ENCODE results near the gene IL18BP.

IL18BP gene

DNA sequence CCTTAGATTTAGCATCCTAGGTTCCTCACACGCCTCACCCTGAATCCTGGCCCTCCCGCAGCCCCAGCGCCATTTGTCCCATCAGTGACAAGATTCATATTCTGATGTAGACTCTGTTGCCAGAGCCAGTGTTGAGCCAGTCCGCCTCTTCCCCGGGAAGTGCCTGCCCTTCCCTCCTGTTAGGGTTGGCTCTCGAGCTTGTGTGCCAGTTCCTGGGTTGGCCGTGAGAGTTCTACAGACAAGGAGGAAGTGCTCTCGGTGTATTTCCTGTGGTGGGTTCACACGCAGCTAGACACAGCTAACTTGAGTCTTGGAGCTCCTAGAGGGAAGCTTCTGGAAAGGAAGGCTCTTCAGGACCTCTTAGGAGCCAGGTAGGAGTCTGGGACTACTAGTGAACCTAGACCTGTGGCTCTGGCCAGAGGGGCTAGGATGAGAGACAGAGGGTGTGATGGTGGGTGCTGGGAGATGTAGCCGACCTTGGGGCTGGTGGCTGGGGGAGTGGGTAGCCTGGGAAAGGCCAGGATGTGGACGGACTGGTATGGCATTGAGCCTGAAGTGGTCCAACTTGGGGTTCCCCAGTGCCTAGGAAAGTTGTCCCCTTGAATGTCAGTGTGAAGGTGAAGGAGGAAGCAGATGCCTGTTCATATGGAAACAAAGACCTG is at the start of gene IL18BP:
Gene IL18BP (plus strand): TSS at position 261 of the 662 bp plus-strand sequence. CDS start 1,076 bp downstream, outside the sequence.
- FAIRE-seq = no peak

DNA sequence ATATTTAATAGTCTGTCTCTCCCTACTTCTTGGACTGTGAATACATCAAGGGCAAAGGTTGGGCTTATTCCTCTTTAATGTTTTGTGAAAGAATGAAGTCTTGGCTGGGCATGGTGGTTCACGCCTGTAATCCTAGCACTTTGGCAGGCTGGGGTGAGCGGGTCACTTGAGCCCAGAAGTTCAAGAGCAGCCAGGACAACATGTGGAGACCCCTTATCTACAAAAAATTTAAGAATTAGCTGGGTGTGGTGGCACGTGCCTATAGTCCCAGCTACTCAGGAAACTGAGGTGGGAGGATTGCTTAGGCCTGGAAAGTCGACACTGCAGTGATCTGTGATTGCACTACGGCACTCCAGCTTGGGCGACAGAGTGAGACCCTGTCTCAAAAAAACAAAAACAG is 49.7 kb upstream of the IL18BP start:
- no peak for FAIRE-seq

DNA sequence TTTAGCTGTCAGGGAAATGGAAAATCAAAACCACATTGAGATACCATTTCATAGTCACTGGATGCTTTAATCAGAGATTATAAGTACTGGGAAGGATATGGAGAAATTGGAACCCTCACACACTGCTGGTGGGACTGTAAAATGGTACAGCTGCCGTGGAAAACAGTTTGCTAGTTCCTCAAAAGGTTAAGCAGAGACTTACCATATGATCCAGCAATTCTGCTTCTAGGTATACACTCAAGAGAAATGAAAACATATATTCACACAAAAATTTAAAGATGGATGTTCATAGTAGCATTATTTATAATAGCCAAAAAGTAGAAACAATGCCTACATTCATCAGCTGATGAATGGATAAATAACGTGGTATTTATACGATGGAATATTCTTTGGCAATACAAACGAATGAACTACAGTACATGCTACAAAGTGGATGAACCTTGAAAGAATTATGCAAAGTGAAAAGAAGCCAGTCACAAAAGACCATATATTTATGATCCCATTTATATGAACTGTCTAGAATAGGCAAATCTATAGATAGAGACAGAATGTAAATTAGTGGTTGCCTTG is 46.9 kb upstream of the IL18BP start:
- FAIRE-seq = no peak

DNA sequence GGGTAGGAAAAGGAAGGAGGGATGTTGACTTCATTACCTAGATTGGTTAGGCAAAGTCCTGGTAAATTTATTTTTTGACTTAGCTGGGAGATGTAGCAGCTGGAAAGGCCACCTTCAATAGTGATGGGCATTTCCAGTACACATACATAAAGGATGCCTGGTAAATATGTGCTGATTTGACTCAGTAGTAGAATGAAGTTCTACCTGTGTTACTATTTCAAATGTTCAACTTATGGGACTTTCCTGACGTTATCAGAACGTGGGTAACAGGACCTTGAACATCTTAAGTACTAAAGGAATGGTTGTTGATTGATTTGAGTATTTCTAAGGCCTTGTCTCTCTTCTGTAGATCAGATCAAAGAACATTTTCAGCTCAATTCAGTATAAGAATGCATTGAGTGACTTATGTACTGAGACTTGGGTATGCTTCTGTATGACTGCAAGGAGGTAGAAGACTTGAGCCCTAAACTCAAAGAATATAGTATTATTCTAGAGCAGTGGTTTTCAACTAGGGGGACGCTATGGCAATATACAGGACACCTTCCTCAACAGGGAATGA is 42.7 kb upstream of the IL18BP start:
- FAIRE-seq = no peak

DNA sequence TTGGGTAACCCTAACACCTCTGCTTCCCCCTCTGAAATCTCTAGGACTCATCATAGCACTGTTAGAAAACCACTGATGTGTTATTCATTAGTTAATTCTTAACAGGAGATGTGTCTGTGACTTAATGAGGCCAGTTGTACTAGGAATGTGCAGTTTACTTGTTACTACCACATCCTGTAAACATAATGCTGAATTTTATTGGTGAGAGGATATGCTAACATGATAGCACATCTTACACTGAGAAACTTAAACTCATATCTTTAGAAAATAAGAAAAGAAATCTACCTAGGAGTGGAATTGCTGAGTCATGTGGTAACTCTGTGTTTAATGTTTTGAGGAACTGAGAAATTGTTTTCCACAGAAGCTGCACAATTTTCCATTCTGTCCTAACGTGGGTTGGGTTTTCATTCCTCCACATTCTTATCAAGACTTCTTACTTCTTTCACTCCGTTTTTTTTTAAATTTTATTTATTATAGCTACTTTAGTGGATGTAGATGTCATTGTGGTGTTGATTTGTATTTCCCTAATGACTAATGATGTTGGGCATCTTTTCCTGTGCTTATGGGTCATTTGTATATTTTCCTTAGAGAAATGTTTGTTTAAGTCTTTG is 36.2 kb upstream of the IL18BP start:
- FAIRE-seq = no peak

DNA sequence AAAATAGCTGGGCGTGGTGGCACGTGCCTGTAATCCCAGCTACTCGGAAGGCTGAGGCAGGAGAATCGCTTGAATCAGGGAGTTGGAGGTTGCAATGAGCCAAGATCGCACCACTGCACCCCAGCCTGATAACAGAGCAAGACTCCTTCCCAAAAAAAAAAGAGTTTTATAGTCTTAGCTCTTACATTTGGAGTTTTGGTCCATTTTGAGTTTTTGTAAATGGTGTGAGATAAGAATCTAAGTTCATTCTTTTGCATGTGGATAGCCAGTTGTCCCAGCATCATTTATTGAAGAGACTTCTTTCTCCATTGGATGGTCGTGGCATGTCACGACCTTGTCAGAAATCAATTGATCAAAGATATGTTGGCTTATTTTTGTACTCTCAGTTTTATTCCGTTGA is 35.2 kb upstream of the IL18BP start:
- no peak for FAIRE-seq

DNA sequence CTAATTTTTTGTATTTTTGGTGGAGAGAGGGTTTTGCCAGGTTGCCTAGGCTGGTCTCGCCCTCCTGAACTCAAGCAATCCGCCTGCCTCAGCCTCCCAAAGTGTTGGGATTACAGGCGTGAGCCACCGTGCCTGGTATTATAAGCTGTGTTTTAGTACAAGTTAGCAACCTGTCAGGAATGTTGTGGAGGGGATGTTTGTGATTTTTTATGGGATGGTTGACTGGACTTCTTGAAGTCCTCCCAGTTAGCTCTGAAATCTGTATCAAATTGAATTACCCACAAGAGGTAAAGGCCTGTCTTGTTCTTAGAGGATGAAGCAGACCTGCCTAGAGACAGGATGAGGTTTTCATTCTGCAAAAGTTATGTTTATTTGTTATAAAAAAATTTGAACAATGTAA is 34.1 kb upstream of the IL18BP start:
- FAIRE-seq = no peak

DNA sequence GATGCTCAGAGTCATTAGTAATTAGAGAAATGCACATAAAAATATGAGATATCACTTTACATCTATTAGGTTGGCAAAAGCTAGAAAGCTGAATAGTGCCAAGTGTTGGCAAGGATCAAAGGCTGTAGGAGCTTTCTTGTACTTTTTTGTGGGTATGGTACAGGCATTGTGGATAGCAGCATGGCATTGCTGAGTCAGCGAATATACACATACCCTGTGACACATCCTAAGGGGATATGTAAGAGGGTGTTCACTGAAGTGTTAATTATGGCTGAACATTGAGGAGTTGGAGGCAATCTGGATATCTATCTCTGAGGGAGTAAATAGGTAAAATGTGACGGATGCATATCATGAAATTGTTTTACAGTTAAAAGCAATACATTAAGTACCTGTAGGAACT is 27.0 kb upstream of the IL18BP start:
- FAIRE-seq = no peak

DNA sequence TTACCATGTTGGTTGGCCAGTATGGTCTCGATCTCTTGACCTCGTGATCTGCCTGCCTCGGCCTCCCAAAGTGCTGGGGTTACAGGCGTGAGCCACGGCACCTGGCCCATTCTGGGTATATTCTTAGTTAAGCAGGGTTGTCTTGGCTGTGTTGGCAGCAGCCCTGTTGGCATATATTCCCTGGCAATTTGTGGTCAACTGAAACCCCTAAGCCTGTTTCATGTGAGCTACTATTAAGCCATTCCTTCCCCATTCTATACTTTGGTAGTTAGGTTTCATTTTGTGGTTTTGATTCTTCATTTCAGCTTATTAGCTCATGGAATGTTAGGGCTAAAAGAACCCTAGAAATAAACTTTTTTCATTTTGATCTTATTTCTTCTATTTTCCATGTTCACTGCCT is 22.2 kb upstream of the IL18BP start:
- FAIRE-seq = no peak

DNA sequence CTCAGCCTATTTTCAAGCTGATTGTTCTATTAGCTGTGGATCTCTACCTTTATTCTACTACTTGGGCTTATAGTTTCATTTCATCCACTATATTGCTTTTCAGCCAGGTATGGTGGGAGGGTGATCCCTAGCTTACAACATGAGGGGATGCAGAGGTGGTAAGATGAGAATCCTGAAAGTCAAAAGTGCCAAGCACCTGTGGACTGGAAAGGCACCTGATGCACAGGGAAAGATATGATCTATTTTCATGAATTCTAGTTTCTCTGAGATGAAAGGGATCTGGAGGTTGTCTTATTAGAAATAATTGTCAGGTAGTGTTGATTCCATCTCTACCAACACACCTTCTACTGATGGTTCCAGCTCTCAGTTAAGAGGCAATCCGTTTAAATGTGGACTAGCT is 21.6 kb upstream of the IL18BP start:
- no peak for FAIRE-seq

DNA sequence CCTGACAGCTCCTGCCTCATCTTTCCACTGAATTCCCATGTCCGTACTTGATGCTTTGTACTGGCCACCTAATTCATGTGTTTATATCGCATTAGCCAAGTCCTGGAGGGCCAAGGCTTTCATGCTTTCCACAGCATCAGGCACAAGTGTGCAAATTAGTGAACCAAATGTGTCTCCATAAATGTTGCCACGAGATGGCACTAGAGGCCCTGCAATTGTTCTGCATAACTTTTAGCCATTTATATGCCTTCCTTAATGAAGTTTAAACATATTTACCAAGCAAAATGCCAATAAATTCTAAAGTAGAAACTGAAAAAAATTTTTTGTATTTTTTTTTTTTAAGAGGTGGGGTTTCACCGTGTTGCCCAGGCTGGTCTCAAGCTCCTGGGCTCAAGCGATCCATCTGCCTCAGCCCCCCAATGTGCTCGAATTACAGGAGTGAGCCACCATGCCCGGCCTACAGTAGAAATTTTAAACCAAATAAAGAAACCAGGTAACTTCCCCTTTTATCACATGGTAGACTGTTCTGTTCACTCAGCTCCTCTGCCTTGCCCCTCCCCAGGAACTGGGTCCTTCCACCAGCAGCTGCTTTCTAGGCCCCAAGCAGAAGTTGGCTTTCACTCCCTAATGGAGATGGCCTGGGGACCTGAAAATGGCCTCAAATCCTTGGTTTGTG is 20.8 kb upstream of the IL18BP start:
- FAIRE-seq = peak; percentile 36

DNA sequence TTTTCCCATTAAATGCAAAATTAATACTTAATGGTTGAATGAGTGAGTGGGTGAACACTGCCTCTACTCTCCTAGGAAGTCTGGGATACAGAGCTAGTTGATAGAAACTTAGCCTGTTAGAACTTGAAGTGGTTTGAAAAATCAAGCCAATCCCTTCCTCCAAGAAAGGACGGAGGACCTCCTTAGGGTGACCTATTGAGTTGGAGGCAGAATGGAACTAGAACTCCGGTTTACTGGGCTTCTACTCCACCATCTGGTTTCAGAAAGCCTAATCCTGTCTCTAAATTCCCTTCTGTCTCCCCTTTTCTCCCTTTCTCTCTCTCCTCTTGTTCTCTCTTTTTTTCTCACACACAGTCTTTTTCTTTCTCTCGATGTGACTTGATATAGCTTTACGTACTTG is 19.6 kb upstream of the IL18BP start:
- FAIRE-seq = no peak

DNA sequence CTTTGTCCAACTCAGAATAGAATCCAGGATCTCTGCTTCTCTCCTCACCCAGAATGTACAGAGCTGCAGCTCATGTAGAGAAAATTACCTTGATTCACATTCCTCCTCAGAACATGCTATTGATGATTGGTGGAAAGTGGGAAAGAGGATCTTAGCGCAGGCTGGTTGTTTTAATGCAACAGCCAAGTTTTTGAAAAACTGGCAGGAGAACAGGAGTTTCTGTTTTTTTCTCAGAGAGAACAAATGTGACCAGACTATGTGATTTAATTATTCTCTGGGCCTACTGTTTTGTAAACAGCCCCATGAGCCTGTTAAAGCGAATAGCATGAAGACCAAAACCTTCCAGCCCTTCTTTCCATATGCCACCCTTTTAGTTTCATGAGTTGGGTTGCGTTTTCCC is 19.1 kb upstream of the IL18BP start:
- no peak for FAIRE-seq

DNA sequence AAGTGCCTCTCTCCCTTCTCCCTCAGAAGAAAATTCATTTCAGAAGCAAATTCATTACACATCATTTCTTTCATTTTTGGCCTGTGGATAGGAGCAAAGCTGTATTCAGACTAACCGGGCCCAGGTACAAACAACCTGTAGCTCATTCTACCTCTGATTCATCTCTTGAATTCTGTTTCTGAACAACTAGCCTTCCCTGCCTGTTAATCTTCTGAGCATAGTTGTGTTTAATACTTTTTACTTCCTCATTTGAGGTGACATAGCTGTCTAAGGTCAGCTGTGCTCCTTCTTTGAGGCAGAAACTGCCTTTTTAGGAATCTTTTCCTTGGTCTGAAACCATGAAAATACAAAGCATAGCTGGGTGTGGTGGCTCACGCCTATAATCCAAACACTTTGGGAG is 12.6 kb upstream of the IL18BP start:
- FAIRE-seq = no peak

DNA sequence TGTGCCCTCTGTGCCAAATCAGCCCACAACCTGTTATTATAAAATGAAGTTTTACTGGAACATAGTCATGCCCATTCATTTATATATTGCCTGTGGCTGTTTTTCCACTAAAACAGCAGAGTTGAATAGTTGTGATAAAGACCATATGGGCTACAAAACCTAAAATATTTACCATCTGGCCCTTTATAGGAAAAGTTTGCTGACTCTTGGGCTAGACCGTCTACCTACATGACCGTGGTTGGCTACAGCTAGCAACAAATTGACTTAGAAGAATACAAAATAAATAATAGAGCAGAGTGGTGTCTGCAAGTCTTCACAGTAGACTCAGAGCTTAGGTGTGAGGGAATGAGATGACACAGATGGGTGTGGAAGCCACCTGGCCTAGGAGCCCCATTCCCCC is 11.2 kb upstream of the IL18BP start:
- no peak for FAIRE-seq

DNA sequence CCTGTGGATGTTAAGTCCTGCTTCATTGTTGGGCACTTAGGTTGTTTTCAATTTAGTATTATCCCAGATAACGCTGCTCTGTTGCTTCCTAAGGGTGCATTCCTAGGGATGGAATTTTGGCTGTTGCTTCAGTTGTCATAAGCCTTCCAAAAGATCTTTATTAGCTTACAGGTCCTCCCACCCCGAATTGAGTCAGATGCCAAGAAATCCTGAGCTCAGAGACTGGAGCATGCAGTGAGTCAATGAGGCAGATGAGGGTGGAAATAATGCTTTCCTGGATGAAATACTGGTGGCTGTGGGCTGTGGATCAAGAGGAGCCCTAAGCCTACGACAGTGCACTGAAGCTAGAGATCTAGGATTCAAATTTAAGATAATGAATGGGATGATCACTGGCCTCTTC is 10.7 kb upstream of the IL18BP start:
- FAIRE-seq = no peak

DNA sequence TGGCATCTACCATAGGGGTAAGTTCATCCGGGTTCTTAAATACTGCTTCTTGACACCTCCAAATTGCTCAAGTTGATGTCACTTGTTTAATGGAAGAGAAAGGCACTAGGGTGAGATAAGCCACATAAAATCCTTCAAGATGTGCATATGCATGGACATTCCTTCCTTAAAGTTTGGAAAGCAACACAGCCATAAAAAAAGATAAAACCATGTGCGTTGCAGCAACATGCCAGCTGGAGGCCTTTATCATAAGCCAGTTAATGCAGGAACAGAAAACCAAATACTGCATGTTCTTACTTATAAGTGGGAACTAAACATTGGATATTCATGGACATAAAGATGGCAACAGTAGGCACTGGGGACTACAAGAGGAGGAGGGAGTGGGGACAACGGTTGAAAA is 8.0 kb upstream of the IL18BP start:
- no peak for FAIRE-seq

DNA sequence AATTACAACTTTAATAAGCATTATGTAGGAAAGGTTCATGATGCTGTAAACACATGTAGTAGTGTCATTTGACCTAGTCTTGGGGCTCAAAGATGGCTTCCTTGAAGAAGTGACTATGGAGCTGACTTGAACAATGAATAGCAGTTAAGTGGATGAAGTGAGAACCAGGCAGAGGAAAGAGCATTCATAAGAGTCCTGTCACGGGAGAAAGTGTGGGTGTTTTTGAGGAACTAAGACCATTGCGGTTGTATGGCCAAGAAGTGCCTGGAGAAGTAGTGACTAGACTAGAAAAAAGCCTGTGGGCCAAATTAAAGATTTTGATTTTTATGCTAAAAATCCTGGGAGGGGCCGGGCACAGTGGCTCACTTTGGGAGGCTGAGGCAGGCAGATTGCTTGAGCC is 7.2 kb upstream of the IL18BP start:
- FAIRE-seq = no peak

DNA sequence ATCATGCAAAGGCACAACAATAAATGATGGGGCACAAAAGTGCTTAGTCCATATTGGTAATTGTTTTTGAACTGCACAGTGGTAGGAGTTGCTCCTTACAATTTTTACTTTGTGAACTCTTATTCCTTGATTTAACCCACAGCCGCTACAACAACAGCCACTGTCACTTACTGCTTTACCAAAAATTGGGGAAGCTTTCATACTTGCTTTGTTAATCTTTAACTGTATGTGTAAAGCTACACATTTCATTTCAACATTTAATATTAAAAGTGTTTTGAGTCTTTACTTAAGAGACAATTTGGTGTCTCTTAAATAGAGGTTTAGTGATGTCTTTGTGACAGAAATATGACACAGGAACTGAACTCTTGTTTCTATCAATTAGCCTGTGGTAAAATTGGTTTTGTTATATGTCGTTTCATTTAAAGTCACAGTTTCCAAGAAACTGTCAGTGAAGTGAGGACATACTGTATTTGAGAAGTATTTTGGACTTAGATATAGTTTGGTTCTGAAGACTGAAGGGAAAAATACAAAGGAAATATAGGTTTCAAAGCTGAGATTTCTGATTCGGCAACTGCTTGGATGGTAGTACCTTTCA is 6.5 kb upstream of the IL18BP start:
- no peak for FAIRE-seq

DNA sequence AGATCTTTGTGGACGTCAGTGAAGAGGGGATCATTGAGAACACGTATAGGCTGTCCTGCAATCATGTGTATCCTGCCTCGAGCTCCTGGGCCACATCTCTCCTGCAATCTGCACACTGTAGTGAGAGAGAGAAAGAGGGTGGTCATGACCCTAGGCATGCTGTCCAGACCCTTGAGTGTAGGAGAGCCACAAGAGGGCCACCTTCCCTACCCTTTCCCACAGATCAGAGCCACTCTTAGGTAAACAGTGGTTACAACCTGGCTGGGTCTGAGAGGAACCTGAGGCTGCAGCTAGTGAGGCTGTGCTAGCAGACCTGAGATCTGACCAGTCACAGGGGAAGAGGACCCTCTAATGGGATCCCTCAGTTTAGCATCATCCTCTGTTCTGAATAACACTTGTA is 3.9 kb upstream of the IL18BP start:
- FAIRE-seq = no peak

DNA sequence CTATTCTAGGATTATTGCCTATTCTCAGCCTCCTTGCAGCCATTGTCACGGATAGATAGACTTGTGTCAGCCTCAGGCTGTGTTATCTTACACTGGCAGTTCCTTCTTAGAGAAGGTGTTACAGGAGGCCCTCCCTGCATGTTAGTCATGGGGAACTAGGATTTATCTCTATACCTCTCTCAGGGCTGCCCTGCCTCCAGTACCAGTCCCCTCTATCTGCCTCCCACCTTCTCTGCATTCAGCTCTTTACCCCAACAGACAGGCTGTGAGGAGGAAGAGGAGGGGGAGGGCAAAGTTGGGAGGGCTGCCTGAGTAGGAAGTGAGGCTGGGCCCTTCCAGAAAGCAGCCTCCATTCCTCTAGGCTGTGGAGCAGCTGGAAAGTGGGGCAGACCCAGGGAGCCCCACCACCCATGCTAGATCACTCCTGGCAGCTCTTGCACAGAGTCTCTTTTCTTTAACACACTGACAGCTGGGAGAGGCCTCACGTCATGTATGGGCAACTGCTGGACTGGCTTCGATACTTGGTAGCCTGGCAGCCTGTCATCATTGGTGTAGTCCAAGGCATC is 2.9 kb upstream of the IL18BP start:
- FAIRE-seq = no peak

DNA sequence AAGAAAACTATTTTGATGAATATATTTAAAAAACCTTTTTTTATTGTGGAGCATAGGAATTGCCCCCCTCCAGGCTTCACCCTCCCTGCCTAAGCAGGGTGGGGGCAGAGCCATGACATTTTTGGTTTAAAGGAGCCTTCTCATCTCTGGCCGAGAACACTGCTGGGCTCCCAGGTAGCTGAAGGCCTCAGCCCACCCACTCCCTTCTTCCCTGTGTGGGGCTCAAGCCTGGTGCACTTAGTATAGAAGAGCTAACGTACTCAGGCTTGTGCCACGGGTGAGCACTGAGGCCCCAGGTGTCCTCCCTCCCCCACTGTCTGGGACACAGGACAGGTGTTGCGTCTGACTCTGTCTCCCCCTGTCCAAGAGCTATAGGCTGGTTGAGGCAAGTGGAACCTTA is 2.2 kb upstream of the IL18BP start:
- no peak for FAIRE-seq

DNA sequence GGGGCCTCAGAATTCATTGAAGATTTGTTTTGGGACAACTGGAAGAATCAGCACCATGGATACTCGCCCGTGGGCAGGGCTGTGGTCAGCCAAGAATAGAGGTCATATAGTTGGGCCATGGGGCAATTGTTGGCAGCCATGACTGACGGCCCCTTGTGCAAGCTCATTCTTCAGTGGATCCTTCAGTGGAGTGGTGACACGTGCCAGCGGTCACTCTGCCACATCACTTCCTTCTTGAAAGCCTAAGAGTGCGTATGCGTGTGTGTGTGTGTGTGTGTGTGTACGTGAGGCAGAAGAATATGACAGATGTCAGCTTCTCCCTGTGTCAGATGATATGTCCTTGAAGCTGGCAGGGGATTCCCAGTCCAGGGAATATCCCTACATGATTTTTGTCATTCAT is 1.8 kb upstream of the IL18BP start:
- FAIRE-seq = no peak

Measured in TTC549 (cell line).